Measurements from ENCODE around the gene STX8.

The STX8 gene

DNA sequence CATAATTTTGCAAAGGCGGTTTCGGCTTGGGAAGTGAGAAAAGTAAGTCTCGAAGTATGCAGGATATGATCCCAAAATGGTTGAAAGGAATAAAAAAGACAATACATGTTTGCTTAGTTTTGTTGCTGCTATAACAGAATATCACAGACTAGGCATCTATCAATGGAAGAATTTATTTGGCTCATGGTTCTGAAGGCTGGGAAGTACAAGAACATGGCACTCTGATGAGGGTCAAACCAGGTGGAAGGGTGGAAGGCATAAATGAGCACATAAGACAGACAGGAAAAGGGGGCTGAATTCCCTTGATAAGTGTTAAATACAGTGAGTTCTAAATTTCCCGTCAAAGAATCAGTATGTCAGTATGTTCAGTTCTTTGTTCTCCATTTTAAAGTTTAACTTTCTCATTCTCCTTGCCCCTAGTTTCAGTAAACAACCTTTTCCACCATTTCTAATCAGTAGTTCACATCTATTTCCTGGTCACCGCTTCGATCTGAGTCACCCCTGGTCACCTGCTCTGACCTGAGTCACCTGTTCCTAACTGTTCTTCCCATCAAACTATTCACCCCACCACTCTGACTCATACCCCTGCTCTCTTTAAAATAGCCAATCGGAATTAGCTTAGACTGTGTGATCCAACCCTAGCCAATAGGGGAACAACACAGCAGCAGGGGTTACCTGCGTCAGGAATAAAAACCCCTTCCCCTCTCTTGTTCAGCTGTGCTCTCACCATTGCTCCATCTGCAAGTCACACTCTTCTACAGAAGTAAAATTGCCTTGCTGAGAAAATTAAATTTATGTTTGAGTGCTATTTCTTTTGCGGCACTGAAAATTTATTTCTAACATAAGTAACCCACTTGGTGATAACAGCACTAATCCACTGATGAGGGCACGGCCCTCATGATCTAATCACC lies 240.8 kb downstream of the STX8 start:
- H3K4me3 ChIP-seq (ENCODE audit: low read length), result no peak overlapping the region
- H3K27me3 ChIP-seq (ENCODE audit: control insufficient read depth, insufficient read depth, low read length), result no peaks in the 10 kb centered on the region
- no peaks in the 10 kb centered on the region for H3K4me1 ChIP-seq (ENCODE audit: control insufficient read depth, insufficient read depth, low read length)
- H3K9me3 ChIP-seq (replicated peaks; ENCODE audit: low read length), result no peaks in the 10 kb centered on the region
- no peak overlapping the region for H3K9ac ChIP-seq (ENCODE audit: low read depth, low read length)
- no peak overlapping the region for H3K4me2 ChIP-seq (ENCODE audit: low read length)
- no peaks in the 10 kb centered on the region for H3K36me3 ChIP-seq (ENCODE audit: insufficient read depth, low read length)

DNA sequence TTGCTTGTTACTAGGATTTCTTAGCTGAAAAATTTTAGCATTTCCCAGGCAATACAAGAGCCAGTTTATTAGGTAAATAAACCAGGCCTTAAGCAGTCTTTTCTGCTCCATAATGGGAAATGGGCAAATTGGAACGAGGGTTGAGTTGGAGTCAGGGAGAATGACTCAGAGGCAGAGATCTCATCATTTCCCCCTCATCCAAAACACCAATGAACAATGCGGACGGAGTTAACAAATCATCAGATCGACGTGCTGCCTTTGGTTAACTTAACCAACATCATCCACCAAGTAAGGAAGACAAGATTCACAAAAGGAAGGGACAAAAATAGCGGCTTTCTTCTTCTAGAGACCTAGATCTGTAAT lies 243.5 kb downstream of the STX8 start:
- no peaks in the 10 kb centered on the region for H3K9me3 ChIP-seq (replicated peaks; ENCODE audit: low read length)

DNA sequence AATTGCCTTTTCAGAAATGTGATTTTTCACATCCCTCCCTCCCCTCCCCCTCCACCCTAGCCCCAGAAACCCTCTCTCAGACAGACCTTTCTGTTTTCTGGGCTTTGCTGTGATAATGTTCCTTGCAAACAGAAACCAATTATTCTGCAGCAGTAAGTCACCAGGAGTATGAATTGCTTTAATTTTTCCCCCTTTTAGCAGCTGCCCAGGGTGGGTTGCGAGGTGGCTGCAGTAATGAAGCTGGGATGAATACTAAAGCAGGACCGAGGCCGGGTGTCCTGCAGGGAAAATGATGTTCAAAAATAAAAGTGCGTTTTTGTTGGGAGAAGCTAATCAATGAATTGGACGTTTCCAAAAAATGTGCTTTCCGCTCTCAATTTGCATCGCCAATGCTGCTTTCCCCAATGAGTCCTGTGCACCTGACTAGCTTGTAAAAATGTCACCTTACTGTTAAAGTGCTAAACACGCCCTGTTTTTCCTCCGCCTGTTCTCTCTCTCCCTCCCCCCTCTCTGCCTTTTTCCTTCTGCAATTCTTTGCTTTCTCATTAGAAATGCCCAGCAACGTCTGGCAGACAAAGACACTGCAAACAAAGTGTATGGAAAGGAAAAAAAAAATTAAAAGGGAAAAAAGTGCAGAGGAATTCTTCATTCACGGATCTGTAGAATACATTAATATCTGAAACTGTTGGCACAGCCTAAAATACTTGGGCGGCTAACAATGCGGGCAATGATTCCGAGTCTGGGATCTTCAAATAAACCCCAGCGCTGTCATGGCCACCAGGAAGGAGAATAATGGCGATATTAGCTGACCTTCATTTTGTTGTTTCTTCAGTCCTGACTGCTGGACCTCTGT lies 244.1 kb downstream of the STX8 start:
- no peaks in the 10 kb centered on the region for H3K27me3 ChIP-seq (ENCODE audit: control insufficient read depth, insufficient read depth, low read length)
- no peak overlapping the region for H3K9ac ChIP-seq (ENCODE audit: low read depth, low read length)
- H3K4me1 ChIP-seq (ENCODE audit: control insufficient read depth, insufficient read depth, low read length), result no peaks in the 10 kb centered on the region
- H3K9me3 ChIP-seq (replicated peaks; ENCODE audit: low read length), result no peaks in the 10 kb centered on the region
- H3K4me2 ChIP-seq (ENCODE audit: low read length), result no peak overlapping the region
- no peak overlapping the region for H3K4me3 ChIP-seq (ENCODE audit: low read length)
- H3K36me3 ChIP-seq (ENCODE audit: insufficient read depth, low read length), result no peaks in the 10 kb centered on the region

More for the DNA sequence above, 243.5 kb downstream of the STX8 start:
- Histone ChIP-seq H3K27me3 (ENCODE audit: control insufficient read depth, insufficient read depth, low read length) (no peaks in the 10 kb centered on the region), H3K4me2 (ENCODE audit: low read length) (no peak overlapping the region), H3K9ac (ENCODE audit: low read depth, low read length) (no peak overlapping the region), H3K4me3 (ENCODE audit: low read length) (no peak overlapping the region), H3K4me1 (ENCODE audit: control insufficient read depth, insufficient read depth, low read length) (no peaks in the 10 kb centered on the region), H3K36me3 (ENCODE audit: insufficient read depth, low read length) (no peaks in the 10 kb centered on the region)

DNA sequence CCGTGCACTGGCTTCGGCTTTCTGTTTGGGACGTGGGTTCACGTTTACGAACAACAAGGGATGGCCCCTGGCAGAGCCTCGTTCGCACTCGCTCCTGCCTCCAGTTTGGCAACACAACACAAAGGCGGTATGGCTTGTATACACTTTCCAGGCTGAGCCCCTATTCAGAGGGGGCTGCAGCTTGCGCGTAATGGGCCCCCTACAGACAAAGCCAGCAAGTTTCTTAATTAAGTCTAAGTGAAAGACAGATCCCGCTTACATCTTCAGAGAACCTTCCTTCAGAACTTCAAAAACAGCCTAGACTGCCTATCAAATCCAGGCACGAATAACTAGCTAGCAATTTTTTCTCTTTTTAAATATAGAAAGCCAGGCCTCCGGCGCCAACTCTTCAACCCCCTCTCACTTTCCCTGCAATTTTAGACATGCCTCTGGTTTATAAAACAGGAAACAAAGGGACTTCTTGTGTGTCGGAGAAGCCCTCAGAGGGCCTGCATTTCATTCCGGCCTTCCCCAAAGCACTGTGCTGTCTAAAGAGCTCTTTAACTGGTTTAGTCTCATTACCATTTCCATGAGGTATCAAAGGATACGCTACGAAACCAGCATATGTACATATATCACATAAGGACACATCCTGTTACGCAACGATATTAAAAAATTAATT lies 244.9 kb downstream of the STX8 start:
- no peaks in the 10 kb centered on the region for H3K4me1 ChIP-seq (ENCODE audit: control insufficient read depth, insufficient read depth, low read length)
- no peak overlapping the region for H3K4me3 ChIP-seq (ENCODE audit: low read length)
- no peak overlapping the region for H3K4me2 ChIP-seq (ENCODE audit: low read length)
- H3K36me3 ChIP-seq (ENCODE audit: insufficient read depth, low read length), result no peaks in the 10 kb centered on the region
- H3K9ac ChIP-seq (ENCODE audit: low read depth, low read length), result no peak overlapping the region
- H3K27me3 ChIP-seq (ENCODE audit: control insufficient read depth, insufficient read depth, low read length), result no peaks in the 10 kb centered on the region
- no peaks in the 10 kb centered on the region for H3K9me3 ChIP-seq (replicated peaks; ENCODE audit: low read length)

DNA sequence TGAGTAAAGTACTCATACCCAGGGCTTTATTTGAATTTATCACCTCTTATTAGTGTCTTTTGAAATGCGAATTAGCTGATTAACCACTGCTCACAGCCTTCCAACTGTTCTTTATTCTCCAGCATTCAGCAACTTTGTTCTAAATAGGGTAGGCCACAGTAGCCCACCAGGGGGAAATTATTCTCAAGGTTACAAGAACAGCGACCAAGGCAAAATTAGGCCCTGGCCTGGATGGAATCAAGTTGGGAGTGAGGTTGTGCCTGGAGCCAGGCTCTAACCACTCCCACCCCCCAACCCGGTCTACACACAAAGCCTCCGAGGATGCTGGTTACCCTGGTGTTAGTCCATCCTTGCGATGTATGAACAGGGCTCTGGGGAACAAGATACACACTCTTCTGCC lies 245.5 kb downstream of the STX8 start:
- no peaks in the 10 kb centered on the region for H3K4me1 ChIP-seq (ENCODE audit: control insufficient read depth, insufficient read depth, low read length)
- H3K27me3 ChIP-seq (ENCODE audit: control insufficient read depth, insufficient read depth, low read length), result no peaks in the 10 kb centered on the region
- no peak overlapping the region for H3K4me2 ChIP-seq (ENCODE audit: low read length)
- H3K9me3 ChIP-seq (replicated peaks; ENCODE audit: low read length), result no peaks in the 10 kb centered on the region
- no peaks in the 10 kb centered on the region for H3K36me3 ChIP-seq (ENCODE audit: insufficient read depth, low read length)
- H3K4me3 ChIP-seq (ENCODE audit: low read length), result no peak overlapping the region
- H3K9ac ChIP-seq (ENCODE audit: low read depth, low read length), result no peak overlapping the region

DNA sequence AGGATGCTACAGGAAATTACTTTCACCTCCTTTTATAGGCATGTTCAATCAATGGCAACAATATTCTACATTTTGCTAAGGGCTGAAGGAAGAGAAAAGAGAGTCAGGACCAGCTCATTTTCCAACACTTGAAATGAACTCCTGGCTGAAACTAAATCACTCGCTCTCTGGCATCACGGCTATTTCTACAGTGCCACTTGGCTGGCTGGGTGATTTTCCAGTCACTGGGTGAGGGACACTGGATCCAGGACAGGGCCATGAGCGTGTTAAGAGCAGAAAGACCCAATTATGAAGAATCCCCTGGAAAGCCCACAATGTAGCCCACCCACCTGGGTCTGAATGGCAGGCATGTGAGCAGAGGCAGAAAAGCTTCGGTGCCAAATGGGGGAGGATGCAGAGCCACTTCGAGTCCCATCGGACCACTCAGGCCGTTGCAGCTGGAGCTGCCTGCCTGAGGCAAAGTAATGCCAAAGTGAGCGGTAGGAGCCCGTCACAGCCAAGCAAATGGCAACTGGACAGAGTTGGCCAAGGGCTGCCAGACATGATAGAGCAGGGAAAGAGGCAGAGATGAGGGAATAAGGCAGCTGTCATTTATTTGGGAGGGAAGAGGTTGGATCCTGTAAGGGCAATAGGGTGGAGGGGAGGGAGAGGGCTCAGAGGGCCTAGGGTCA lies 246.2 kb downstream of the STX8 start:
- Histone ChIP-seq H3K9me3 (replicated peaks; ENCODE audit: low read length) (no peaks in the 10 kb centered on the region), H3K9ac (ENCODE audit: low read depth, low read length) (no peak overlapping the region), H3K4me1 (ENCODE audit: control insufficient read depth, insufficient read depth, low read length) (no peaks in the 10 kb centered on the region), H3K36me3 (ENCODE audit: insufficient read depth, low read length) (no peaks in the 10 kb centered on the region), H3K27me3 (ENCODE audit: control insufficient read depth, insufficient read depth, low read length) (no peaks in the 10 kb centered on the region), H3K4me3 (ENCODE audit: low read length) (no peak overlapping the region), H3K4me2 (ENCODE audit: low read length) (no peak overlapping the region)

DNA sequence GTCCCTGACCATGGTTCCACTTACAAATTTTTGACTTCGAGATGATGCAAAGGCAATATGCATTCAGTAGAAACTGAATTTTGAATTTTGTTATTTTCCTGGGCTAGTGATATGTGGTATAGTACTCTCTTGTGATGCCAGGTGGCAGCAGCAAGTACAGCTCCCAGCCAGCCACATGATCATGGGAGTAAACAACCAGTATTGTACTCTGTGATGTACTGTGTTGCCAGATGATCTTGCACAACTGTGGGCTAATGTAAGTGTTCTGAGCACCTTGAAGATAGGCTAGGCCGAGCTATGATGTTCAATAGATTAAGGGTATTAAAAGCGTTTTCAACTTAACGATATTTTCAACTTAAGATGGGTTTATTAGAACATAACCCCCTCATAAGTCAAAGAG lies 250.8 kb downstream of the STX8 start:
- no peak overlapping the region for H3K4me2 ChIP-seq (ENCODE audit: low read length)
- H3K9ac ChIP-seq (ENCODE audit: low read depth, low read length), result no peak overlapping the region
- no peaks in the 10 kb centered on the region for H3K36me3 ChIP-seq (ENCODE audit: insufficient read depth, low read length)
- H3K27me3 ChIP-seq (ENCODE audit: control insufficient read depth, insufficient read depth, low read length), result no peaks in the 10 kb centered on the region
- no peaks in the 10 kb centered on the region for H3K4me1 ChIP-seq (ENCODE audit: control insufficient read depth, insufficient read depth, low read length)
- no peak overlapping the region for H3K4me3 ChIP-seq (ENCODE audit: low read length)
- H3K9me3 ChIP-seq (replicated peaks; ENCODE audit: low read length), result no peaks in the 10 kb centered on the region

DNA sequence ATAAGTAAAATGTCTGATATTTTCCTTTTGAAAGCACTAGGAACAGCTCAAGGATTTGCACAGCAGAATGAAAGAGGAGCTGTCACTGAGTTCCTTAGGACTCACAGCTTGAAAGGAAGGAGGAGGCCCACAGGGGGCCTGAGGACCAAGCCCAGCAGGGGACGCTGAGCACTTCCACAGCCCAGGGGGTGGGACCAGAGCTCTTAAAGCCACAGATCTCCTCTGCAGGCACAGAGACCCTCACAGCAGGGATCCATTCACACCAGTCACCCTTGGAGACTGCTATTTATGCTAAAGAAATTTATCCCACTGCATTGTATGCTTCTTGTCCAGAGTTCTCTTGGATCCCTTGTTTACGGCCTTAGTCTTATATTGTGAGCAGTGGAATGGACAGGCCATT lies 253.3 kb downstream of the STX8 start:
- Histone ChIP-seq H3K36me3 (ENCODE audit: insufficient read depth, low read length) (no peaks in the 10 kb centered on the region), H3K4me2 (ENCODE audit: low read length) (no peak overlapping the region), H3K4me1 (ENCODE audit: control insufficient read depth, insufficient read depth, low read length) (no peaks in the 10 kb centered on the region), H3K27me3 (ENCODE audit: control insufficient read depth, insufficient read depth, low read length) (no peaks in the 10 kb centered on the region), H3K9me3 (replicated peaks; ENCODE audit: low read length) (peaks cover 3% of the 10 kb centered on the region), H3K4me3 (ENCODE audit: low read length) (no peak overlapping the region), H3K9ac (ENCODE audit: low read depth, low read length) (no peak overlapping the region)

DNA sequence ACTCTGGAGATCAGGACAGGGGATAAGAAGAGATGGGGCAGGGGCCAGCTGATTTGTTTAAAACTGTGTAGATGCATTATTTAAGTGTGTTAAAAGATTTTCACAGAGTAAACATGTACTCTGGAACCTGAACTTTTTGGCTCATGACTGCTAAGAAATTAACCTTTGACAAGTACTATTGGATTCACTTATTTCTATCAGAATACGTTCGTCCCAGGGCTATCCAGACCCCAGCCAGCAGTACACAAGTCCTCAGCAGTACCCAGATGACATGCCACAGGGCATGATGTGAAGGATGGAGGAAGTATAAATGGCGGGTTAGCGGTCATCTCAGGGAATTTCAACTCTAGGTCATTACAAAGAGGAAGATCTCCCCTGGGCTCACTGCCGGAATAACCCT lies 253.7 kb downstream of the STX8 start:
- Histone ChIP-seq H3K4me3 (ENCODE audit: low read length) (no peak overlapping the region), H3K27me3 (ENCODE audit: control insufficient read depth, insufficient read depth, low read length) (no peaks in the 10 kb centered on the region), H3K36me3 (ENCODE audit: insufficient read depth, low read length) (no peaks in the 10 kb centered on the region), H3K9me3 (replicated peaks; ENCODE audit: low read length) (peaks cover 3% of the 10 kb centered on the region), H3K4me1 (ENCODE audit: control insufficient read depth, insufficient read depth, low read length) (no peaks in the 10 kb centered on the region), H3K4me2 (ENCODE audit: low read length) (no peak overlapping the region), H3K9ac (ENCODE audit: low read depth, low read length) (no peak overlapping the region)

DNA sequence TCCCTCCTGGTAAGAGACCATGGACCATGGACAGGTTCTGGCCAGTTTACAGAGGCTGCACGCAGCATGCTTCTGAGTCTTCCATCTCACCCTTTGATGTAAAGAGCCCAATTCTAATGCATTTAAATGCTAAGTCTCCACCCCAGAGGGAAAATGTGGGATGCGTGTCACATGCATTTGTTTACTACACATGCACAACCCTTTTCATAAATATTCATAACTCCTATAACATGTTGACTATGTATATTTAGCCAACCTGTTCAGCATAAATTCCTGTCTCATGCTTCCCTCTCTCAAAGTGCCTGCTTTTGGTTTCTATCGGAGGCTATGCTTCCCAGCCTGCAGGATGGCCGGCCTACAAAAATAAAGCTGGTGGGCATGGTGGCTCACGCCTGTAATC lies 260.3 kb downstream of the STX8 start:
- H3K4me2 ChIP-seq (ENCODE audit: low read length), result no peak overlapping the region
- no peak overlapping the region for H3K4me3 ChIP-seq (ENCODE audit: low read length)
- H3K9me3 ChIP-seq (replicated peaks; ENCODE audit: low read length), result peaks cover 3% of the 10 kb centered on the region
- H3K9ac ChIP-seq (ENCODE audit: low read depth, low read length), result no peak overlapping the region
- H3K4me1 ChIP-seq (ENCODE audit: control insufficient read depth, insufficient read depth, low read length), result no peaks in the 10 kb centered on the region
- H3K36me3 ChIP-seq (ENCODE audit: insufficient read depth, low read length), result no peaks in the 10 kb centered on the region
- H3K27me3 ChIP-seq (ENCODE audit: control insufficient read depth, insufficient read depth, low read length), result no peaks in the 10 kb centered on the region

DNA sequence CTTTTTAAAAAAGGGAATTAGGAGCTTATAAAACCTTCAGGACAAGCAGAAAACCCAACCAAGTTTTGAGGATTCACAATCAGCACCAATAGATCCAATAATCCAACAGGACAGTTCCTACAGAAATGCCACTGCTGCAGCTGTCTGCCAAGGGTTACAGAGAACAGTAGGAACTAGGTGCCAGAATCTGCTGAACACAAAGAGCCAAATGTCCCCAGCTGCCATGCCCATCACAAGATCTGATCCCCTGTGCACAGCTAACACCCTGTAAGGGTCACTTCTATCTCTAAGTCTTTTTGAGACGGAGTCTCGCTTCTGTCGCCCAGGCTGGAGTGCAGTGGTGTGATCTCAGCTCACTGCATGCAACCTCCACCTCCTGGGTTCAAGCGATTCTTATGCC lies 262.3 kb downstream of the STX8 start:
- Histone ChIP-seq H3K4me1 (ENCODE audit: control insufficient read depth, insufficient read depth, low read length) (no peaks in the 10 kb centered on the region), H3K4me2 (ENCODE audit: low read length) (no peak overlapping the region), H3K27me3 (ENCODE audit: control insufficient read depth, insufficient read depth, low read length) (no peaks in the 10 kb centered on the region), H3K4me3 (ENCODE audit: low read length) (no peak overlapping the region), H3K9me3 (replicated peaks; ENCODE audit: low read length) (peaks cover 1% of the 10 kb centered on the region), H3K36me3 (ENCODE audit: insufficient read depth, low read length) (no peaks in the 10 kb centered on the region), H3K9ac (ENCODE audit: low read depth, low read length) (no peak overlapping the region)

Measured in skeletal muscle satellite cell (primary cell).